HG03558 (cell line): ENCODE data around the gene CDH10.

Experiments used
- ATAC-seq: cut with Tn5 transposase; IDR thresholded peaks from one replicate; pipeline ENCODE4 v1.9.1; 2021; ENCODE audit warnings: moderate number of reproducible peaks; ENCODE audit not compliant: unreplicated experiment; ENCODE audit errors: extremely low read depth

CDH10 gene

DNA sequence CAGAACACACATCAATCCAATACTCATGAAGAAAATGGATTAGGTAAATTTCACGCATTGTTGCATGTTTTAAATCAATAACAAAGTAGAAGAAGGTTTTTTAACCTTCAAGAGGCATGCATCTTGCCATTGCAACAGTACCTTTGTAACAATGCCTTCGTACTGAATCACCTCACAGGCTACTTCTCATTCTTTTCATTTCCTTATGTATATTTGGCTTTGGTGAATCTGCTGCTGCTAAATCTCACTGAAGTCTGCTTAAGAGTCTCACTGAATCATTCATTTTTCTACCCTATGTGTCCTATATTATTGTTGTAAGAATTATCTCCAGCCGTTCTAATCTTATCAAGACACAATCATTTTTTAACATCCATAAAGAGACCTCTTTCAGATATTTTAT lies 152.5 kb downstream of the CDH10 start:
- no peak for ATAC-seq

DNA sequence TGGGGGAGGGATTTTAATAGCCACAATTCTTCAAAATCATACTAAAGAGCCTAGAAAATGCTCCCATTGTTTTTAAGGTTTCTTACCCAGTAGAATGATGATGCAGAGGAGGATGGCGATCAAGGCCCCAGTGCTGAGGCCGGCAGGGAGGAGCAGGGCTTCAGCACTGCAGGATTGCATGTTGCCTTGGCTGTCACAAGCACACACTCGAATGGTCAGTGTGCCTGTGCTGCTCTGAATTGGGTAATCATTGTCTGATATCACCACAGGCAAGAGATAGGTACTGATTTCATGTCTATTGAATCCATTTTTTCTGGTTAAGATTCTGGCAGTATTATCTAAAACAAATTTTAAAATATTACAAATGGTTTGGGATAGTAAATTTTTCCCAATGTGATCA lies 153.3 kb downstream of the CDH10 start:
- ATAC-seq = no peak

GRCh38 chr5:24487368-24488229 lies 157.2 kb downstream of the CDH10 start:
- no peak for ATAC-seq

DNA sequence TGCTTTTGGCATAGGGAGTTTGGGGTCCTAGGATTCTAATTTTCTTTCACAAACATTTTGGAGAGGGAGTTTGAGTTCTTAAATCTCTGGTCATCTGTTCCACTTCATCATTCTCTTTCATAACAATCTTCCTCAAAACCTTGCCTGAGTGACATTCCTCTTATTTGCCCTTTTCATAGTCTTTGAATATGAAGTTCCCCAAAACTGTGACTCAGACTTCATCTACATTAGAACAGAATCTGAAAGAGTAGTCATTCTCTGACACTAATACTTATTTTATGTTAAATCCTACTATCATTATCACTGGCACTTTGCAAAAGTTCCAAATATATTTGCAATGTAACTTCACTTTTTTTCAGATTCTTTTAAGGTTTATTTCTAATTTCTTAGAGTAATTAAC lies 163.8 kb downstream of the CDH10 start:
- no peak for ATAC-seq

GRCh38 chr5:24477958-24478357 lies 166.8 kb downstream of the CDH10 start:
- no peak for ATAC-seq

DNA sequence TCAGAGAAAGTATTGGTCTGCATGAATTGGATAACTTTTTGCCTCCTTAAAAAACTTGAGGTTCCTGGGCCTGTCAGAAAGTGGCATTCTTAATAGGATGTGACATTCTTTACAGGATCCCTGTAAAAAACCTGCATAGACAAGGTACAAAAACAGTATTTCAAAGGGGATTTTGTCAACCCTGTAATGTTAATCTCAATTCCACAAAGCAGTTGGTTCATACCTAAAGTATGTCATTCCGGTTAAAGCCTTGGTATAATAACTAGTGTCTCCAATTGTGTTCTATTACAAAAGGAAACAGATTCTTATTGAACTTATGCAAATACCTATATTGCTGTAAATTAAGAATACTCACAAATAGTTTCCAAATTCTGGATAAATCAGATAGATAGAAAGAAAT lies 169.7 kb downstream of the CDH10 start:
- no peak for ATAC-seq

DNA sequence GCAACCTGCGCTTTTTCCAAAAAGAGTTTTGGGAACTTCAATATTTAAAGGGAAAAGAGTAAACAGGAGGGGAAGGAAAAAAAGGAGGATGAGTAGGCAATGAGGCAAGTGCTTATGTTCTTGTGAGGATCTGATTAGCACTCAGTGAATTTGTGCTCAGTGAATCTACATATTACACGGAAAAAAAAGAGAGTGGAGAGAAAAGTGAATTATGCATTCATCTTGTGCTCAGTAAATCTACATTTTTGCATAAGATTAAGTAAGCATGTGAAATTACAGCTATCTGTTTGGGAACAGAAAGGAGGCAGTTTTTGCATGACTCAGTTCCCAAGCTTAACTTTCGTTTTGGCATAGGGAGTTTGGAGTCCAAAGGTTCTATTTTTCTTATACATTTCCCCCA lies 170.1 kb downstream of the CDH10 start:
- ATAC-seq = no peak

DNA sequence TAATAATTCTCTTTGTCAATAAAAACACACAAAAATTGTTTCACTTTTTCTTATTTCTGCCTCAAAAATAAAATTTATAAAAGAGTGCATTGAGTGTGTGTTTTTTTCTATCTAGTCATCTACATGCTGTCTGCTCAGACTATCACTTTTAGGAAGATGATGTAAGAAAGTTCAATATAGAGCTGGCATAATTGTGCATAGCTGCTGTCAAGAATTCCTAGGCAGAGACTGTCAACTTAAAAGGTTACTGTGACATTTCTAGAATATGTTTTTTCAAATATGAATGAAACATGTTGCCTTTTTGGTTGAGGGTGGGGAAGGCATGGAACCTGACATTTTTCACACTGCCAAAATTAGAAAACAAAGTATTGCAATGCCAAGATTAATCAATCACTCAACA lies 172.3 kb downstream of the CDH10 start:
- no peak for ATAC-seq

DNA sequence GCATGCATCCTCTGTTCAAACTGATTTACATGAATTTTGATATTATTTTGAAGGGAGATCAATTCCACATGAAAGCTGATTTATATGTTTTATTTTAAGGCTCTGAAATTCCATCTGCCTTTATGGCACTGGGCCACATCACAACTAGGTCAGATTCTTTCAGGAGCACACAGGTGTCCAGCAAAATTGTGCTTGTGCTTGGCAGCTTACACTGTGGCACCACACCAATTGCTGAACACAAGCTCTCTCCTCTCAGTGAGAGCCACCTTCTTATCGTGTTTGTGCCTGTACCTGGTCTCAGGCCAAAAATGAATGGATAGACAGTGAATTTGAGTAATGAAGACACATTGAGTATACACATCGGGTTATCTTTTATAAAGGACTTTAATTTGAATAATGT lies 200.4 kb downstream of the CDH10 start:
- no peak for ATAC-seq

GRCh38 chr5:24439465-24439864 lies 205.3 kb downstream of the CDH10 start:
- ATAC-seq = no peak
